ENCODE data around the gene OR51D1.

OR51D1 gene, protein sequence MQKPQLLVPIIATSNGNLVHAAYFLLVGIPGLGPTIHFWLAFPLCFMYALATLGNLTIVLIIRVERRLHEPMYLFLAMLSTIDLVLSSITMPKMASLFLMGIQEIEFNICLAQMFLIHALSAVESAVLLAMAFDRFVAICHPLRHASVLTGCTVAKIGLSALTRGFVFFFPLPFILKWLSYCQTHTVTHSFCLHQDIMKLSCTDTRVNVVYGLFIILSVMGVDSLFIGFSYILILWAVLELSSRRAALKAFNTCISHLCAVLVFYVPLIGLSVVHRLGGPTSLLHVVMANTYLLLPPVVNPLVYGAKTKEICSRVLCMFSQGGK
- 0 reads per million in 3 experiments for total RNA-seq

DNA sequence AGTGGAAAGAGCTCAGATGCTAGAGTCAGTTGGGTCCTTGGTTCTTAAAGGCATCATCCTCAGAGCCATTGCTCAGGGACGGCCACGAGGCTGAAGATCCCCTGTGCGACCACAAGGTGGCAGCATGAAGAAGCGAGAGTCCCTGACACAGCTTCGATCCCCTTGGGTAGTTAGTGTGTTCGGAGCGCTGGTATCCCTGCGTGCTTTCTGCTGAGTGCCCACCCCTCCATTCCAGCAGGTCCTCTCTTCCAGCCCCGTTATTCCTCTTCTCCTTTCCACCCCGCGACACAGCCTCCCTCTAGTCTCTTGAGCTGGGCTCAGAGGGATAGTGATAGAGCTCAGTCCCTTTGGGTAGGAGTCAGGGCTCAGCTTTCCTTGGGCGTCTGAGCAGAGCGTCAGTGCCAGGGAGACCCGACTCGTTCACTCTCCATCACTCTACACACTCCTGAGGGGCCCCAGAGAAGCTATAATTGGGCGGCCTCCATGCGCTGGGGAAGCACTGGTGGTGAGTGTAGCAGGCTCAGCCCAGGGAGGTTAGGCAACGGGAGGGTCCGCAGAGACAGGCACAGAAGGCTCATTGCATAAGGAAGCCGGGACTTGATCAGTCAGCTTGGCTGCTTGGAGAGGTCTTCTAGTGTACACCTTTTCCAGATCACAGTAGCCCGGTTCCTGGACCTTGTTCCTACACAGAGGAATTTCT, at the start of gene OR51D1:
Gene OR51D1, plus strand, starts transcription at position 516 of the 700 bp plus-strand sequence. CDS start 2,314 bp downstream, outside the sequence.
- DNase-seq: peak; percentile 47

DNA sequence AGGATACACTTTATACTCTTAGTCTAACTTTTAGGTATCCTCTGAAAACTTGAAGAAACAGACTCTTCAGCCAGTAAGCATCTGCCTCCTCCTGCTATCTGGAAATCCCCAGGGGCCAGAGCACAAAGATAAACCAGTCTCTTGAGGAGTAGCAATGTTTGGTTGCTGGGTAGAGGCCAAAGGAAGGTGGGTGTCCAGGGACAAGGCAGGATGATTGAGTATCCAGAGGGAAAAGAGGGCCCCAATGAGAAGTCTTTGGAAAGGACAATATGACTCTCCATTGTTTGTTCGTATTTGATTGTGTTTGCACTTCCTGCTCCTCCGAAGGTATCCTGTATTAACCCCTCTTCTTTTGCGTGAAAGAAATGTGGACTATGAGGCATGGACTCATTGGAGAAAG, 48.3 kb upstream of the OR51D1 start:
- no peak for DNase-seq

DNA sequence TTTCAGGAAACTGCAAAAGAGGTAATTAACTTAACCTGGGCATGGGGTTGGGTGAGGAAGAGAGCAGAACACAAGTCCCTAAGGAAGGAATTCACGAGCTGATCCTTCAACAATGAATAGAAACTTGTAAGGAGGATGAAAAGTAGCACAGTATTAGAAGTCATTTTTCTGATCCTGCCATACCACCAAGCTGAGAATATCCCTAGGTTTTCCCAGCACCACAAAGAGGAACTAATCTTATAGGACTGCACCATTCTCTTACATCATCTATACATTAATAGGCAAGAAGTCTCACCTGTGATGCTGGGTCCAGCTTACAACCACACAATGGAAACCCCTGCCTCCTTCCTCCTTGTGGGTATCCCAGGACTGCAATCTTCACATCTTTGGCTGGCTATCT, 43.5 kb upstream of the OR51D1 start, which contains the start of gene OR52I1:
Gene OR52I1, plus strand, starts transcription at position 301 of the 400 bp plus-strand sequence. Its CDS starts 0 bp downstream, at position 301.
- DNase-seq: no peak

DNA sequence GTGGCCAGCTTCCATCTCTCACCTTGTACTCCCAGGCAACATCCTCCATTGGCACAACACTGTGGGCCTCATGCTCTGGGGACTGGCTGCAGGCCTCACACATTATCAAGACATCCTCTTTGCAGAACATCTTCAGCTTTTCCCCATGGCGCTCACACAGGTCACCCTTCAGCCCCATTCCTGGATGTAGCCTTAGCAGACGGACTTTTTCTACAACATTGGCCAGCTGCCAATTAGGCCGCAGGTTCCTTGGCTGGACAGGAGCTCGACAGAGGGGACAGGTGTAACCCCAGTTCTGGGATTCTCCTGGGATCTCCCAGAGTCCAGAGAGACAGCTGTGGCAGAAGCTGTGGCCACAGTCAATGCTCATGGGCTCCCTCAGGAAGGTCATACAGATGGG, 32.2 kb upstream of the OR51D1 start:
- no peak for DNase-seq

DNA sequence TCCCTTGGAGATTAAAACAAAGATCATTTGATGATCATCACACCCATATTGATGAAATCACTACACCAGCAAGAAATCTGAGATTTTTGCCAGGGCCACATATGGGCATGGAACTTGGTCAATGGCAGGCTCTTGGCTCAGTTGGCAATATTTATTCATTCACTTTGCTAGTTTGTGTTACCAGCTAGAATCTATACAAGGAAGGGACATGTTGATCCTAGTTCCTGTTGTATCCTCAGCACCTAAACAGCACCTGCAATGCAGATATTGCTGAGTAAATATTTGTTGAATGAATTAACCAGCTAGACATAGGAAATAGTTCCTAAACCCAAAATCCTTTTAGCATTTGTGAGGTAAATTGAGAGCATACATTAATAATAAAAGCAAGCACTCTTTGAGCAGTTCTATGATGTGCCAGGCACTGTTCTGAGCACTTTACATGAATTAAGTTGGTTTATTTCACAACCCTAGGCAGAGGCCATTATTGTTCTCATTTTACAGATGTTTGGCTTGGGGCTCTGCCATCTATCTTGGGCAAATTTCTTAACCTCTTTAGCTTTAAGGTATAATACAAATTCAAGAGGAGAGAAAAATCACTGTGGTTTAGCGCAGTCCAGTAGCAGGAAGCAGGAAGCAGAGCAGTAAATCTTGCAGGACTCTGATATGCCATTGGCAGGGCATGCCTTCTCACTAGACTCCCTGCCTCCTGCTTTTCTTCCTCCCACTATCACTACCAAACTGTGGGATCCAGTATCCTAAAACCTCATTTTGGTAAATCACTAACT, 30.9 kb upstream of the OR51D1 start:
- no peak for DNase-seq

DNA sequence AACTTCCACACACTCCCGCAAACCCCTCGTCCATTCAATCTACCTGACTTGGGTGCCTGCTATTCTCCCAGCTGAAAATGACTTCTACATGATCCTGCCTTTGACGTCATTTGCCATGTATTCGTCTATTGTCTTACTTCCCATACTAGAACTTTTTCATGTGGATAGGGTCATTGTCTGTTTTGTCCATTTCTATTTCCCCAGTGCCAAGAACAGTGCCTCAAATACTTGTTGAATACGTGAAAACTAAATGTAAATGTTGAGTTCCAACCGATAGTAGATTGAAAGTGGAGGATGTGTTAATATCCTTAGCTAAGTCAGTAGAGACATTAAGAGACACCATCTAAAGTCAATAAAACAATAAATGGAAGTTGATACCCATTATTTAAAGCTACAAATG, 30.2 kb upstream of the OR51D1 start:
- no peak for DNase-seq

DNA sequence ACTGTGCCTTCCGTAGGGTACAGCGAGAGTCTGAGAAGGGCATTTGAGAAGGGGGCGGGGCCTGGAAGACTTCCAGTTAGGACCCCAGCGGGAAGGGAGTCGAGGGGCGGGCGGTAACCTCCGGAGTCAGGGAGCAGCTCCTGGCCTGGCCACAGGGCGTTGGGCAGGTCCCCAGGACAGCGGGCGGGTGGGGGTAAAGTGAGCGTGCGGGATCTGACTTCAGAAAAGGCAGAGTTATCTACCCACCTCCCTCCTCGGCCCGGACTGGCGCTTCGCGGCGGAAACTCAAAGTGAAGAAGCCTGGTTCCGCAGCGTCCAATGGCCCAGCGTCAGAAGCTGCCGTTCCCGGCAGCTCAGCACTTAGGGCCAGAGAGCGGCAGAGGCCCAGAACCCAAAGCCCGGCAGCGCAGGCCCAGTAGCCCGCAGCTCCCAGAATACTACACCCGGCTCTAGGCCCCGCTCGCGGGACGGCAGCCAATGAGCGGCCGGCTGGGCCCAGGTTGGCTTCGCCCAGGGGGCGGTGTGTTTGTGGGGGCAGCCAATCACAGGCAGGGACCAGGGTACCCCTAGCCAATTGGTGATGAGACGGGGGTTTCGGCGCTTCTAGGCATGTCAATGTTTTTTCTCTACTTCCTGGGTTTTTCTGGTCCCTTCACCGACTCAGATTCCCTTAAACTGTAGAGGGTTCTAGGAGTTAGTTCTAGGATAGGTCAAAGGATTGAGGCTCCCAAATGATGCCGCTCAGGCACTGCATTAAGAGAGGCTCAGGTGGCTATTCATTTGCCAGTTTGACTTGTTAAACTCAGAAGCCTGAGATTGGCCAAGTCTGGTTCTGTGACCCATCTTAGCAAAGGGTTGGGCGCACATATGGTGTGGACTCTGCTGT, 29.3 kb upstream of the OR51D1 start, which contains the start of gene TRIM68:
Gene TRIM68, minus strand, starts transcription at position 451 of the 886 bp plus-strand sequence. CDS start 2,727 bp downstream, outside the sequence.
- peak; percentile 94 for DNase-seq

DNA sequence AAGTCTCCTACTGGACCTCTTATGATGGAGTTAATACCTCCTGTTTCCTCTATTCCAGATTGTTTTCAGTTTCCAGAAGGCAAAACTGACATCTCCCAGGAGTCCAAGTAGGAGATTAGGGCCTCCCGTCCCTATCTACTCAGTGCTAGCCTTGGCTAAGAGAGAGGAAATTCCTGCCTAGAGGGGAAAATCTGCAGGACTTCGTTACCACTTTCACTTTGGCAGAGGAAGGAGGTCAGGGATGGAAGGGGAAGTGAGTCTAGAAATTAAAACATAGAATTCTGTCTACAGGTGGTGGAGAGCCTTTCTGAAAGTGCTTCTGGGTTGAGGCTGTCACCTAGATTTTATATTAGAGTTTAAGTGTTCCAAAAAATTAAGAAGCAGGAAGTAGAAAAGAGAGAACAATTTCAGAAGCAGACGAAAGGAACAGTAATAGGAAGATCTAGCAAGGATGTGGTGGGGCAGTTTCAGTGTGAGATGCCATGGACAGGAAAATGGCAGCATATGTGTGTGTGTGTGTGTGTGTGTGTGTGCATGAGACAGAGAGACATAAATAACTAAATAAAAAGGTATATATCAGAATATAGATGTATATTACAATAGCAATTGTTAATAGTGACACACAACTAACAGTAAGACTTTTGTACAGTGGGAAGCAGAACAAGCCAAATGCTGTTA, 26.9 kb upstream of the OR51D1 start:
- no peak for DNase-seq

DNA sequence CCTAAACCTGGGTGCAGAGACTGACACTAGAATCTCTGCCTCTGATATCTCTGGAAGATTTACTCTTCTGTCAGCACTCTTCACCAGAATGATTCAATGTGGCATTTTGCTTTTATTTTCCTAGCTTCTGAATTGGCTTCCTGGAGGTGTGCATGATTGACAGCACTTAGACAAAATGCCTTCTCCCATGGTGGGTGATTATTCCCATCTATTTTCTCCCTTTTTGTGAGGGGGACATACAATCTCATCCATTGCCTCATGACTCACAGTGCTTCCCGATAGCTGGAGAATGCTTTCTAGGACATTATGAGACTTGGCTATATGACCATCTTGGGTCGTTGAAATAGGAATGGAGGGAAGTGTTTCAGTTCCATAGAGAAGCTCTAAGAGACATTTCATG, 25.3 kb upstream of the OR51D1 start:
- DNase-seq: no peak

DNA sequence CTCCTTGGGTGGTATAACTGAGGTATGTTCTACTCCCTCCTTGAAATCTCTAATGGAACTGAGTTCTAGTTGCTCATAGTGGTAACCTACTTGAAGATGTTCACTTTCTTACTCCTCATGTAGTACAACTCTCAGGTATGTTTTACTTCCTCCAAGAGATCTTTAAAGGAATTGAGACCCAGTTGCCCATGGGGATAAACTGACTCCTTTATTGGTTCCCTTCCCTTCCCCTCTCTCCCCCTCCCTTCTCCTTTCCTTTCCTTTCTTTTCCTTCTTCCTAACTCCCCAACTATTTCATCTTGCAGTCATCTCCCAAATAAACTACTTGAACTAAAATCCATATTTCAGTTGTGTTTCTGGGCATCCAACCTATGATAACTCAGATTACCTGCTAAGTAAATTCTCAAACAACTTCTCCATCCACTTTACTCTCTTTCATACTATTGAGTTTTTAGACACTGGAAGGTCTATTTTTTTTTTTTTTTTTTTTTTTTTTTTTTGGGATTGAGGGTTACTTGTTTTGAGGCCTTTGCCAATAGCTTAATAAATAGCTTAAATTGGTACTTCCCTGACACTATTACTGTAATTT, 21.3 kb upstream of the OR51D1 start:
- DNase-seq: no peak

DNA sequence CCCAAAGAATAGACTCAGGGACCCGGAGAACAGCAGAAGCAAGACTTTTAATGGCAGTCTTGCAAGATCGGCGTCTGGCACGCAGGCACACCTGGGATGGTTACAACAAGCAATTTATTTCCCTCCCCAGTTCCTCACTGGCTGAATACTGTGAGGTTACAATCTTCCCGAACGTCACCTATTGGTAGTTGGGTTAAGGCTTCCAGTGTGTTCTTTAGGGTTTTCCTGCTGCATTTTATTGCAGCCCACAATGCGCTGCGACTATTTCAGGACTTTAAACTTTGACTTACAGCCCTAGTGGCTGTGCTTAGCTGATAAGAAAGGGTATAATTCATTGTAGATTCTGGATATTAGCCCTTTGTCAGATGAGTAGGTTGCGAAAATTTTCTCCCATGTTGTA, 17.8 kb upstream of the OR51D1 start:
- no peak for DNase-seq

DNA sequence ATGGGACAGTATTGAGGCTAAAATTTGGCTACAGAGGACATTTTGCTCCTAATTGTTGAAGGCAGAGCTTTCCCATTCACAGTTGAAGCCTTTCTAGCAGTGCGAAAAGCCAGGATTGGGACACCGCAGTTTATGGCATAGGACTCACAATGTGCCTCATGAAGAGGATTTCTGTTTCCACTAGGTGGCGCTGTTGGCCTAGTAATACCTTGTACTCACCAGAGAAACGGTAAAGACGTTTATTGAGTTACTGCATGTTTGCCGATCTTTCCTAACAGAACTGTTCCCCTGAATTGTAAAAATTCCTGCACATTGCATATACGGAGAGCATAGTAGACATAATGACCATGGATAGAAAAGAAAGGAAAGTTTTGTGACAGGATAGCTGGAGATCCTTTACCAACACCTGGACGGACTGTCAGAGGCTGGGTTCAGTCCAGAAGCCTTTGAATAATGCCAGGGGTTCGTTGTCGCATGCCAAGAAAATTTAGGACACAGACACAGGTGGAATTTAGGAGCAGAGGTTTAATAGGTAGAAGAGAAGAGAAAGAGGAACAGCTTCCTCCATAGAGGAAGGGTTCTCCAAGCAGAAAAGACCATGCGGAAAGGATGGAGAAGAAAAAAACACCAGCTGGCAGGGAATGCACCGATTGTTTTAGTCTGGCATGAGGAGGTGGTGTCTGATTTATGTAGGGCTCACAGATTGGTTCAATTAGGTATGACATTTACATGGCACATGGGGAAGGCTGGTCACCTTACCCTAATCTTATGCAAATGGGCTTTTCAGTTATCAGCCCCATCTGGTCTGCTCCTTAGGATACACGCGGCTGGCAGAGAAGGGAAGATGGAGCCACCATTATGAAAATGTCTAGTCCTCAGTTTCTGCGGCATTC, 10.8 kb upstream of the OR51D1 start:
- DNase-seq: no peak

DNA sequence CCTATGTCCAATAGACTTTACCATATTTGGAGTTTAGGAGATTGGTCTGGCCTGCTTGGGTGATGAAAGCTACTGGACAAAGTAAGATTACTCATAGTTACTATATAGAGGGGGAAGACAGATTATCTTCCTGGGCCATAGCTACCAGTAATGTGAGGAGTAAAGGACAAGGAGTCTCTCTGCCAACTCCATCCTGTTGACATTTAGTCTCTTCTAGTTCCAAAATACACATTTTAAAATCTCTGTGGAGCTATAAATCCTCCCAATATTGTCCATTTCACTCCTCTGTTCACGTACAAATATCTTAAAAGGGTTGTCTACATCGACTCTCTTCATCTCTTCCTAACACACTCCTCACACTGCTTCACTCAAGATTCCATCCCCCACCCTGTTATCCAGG, 1.1 kb upstream of the OR51D1 start:
- no peak for DNase-seq

DNA sequence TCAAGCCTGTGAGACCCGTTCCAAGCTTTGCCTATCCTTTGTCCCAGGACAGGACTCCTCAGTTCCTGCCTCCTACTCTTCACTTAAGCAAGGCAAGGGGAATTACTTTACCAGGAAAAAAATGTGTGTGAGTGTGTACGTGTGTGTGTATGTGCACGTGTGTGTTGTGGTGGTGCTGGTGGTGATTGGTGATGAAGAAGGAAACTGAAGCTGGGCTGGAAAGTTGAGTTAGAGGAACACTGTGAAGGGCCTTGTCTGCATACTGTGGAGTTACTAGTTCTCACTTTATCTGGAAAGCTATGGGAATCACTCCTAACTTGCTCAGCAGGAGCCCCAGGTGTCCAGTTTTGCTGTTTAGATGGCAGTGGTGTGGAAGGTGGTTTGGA, 378 bp downstream of the OR51D1 start:
- DNase-seq: no peak

DNA sequence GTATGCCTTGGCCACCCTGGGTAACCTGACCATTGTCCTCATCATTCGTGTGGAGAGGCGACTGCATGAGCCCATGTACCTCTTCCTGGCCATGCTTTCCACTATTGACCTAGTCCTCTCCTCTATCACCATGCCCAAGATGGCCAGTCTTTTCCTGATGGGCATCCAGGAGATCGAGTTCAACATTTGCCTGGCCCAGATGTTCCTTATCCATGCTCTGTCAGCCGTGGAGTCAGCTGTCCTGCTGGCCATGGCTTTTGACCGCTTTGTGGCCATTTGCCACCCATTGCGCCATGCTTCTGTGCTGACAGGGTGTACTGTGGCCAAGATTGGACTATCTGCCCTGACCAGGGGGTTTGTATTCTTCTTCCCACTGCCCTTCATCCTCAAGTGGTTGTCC, 2.7 kb downstream of the OR51D1 start:
- no peak for DNase-seq

DNA sequence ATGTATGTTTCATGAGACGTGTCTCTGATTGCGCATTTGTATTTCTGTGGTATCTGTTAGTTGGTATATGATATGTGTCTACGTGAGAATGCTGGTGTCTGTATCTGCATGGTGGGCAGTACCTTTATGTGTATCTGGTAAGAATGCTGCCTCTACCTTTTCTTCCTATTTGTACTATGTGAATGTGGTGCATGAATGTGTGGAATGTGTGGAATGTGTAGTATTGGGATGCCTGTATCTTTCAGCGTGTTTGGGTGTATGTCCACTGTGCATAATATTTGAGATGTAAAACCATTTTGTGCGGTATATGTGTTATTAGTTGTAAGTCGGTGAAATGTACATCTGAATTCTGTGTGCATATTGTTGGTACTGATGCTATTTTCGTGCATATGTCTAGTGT, 4.2 kb downstream of the OR51D1 start:
- no peak for DNase-seq

DNA sequence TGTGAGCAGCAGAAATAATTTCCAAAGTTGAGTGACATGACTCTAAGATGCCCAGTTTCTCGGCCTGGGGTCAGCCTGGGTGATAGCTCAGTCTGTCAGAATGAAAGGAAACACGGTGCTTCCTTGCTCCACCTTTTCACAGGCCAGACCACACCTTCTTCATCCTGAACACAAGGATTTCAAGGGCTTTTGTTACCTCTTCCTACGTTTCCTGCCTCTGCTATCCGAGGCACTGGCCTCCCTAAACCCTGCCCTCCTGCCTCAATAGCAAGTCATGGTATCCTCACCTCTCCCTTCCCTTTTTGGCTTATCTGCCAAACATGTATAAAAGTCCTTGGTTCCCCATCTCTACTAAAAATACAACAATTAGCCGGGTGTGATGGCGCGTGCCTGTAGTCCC, 4.8 kb downstream of the OR51D1 start:
- DNase-seq: no peak

DNA sequence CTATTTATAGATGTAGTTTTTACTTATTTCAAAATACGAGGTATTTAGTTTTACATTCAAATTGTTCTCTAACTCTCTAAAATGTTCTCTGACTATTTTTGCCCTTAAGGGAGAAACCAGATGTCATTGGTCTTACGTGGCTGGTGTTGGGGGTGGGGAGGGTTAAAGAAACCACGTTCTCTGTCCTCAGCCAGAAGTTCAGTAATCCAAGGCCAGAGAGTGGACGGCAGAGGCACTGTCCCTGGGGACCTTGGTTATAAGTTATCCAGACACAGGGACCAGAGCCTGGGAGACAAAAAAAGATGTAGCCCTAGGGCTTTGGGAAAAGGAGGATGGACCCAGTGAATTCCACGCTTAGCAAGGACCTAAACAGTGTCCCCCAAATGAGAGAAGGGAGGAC, 5.8 kb downstream of the OR51D1 start:
- DNase-seq: no peak

DNA sequence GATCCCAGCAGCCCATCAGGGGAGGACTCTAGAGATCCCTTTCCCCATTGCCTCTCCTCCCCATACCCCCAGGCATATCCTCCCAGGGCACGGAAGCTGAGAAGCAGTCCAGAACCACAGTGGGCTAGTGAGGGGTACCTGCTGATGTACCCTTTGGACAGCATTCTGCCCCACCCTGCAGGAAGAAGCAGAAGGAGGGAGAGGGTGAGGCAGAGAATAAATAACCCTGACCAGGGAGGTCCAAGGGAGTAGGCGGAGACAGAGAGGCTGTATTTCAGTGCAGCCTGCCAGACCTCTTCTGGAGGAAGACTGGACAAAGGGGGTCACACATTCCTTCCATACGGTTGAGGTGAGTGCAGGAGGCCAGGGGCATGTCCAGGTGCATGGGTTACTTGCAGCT, 6.4 kb downstream of the OR51D1 start, which contains the start of gene OR51E1:
Gene OR51E1, plus strand, starts transcription at position 301 of the 400 bp plus-strand sequence. CDS start 8,545 bp downstream, outside the sequence.
- DNase-seq: no peak

DNA sequence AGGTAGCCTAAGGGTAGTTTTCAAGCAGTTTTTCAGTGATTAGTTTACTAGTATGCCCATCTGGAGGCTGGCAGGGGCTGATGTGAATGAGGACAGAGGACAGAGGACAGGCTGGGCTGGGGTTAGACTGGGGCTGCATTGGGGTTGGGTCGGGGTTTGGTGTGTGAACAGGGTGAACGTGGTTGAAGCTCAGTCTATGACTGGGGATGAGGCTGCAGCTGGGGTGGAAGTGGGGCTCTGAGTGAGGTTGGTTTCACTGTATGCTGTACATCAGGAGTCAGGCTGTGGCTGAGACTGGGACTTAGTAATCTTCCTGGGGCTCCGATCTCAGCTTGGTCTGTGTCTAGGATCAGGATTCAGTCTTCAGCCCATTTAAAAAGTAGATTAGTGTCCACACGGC, 7.0 kb downstream of the OR51D1 start:
- no peak for DNase-seq
